LNCaP clone FGC (cell line): ENCODE results near the gene OAS3.

Experiments used
- DNase-seq: peaks from one replicate; pipeline ENCODE4 v3.0.0-alpha.2; 2011; ENCODE audit warnings: low read depth
- H3K4me3 ChIP-seq: 2 replicates; pipeline ENCODE4 v1.5.1; 2011; ENCODE audit warnings: mild to moderate bottlenecking, low read depth, low read length, control low read depth
- TF ChIP-seq, protein P1 (sequence below): IDR thresholded peaks from 2 replicates; pipeline ENCODE4 v1.5.1; 2012; ENCODE audit warnings: mild to moderate bottlenecking; ENCODE audit not compliant: control insufficient read depth, insufficient read depth; ENCODE audit errors: extremely low read depth

The OAS3 gene

DNA sequence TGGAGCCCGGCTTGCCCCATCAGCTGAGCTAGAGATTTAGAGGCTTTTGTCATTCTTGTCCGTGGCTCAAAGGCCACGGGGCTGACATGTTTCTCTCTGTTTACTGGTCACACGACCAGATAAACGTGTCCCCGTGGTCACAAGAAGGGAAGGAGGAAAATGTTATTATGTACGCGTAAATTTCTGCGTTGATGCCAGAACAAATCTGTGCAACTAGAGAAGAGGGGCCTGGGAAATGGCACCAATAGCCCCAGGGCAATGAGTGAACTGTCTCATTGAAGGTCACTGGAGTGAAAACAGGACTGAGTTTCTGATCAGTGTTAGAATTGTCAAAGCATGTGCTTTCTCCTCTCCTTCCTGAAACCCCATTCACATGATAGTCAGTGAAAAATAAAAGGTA lies 65.4 kb downstream of the OAS3 start:
- H3K4me3 ChIP-seq, result no peak overlapping the region
- no peak for DNase-seq
- TF ChIP-seq, protein P1, sequence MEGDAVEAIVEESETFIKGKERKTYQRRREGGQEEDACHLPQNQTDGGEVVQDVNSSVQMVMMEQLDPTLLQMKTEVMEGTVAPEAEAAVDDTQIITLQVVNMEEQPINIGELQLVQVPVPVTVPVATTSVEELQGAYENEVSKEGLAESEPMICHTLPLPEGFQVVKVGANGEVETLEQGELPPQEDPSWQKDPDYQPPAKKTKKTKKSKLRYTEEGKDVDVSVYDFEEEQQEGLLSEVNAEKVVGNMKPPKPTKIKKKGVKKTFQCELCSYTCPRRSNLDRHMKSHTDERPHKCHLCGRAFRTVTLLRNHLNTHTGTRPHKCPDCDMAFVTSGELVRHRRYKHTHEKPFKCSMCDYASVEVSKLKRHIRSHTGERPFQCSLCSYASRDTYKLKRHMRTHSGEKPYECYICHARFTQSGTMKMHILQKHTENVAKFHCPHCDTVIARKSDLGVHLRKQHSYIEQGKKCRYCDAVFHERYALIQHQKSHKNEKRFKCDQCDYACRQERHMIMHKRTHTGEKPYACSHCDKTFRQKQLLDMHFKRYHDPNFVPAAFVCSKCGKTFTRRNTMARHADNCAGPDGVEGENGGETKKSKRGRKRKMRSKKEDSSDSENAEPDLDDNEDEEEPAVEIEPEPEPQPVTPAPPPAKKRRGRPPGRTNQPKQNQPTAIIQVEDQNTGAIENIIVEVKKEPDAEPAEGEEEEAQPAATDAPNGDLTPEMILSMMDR, result no peak

DNA sequence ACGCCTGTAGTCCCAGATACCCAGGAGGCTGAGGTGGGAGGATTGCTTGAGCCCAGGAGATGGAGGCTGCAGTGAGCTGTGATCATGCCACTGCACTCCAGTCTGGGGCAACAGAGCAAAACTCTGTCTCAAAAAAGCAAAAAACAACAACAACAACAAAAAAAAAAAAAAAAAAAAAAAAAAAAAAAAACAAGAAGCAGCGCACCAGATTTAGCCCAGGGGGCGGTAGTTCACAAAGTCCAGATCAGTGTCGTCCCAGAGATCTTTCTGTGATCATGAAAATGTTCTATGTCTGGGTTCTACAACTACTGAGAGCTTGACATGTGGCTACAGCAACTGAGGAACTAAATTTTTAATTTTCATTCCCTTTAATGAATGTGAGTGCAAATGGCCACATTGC lies 67.5 kb downstream of the OAS3 start:
- TF ChIP-seq, protein P1, result peak; percentile 29; the same call in 1 of the 2 replicates

DNA sequence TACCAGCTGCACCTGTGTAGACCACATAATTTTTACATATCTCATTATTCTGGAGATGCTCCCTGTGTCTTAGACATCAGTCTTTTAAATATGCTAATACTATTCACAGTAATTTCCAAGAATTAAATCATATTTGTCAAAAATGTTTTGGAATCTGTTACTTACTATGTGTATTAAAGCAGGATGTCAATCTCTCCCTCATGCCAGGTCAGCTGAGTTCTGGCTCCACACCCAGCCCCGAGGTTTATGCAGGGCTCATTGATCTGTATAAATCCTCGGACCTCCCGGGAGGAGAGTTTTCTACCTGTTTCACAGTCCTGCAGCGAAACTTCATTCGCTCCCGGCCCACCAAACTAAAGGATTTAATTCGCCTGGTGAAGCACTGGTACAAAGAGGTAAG lies 67.9 kb downstream of the OAS3 start:
- TF ChIP-seq, protein P1, result no peak
- DNase-seq, result no peak

More for the DNA sequence above, 67.5 kb downstream of the OAS3 start:
- no peak overlapping the region for H3K4me3 ChIP-seq
- DNase-seq, result no peak

DNA sequence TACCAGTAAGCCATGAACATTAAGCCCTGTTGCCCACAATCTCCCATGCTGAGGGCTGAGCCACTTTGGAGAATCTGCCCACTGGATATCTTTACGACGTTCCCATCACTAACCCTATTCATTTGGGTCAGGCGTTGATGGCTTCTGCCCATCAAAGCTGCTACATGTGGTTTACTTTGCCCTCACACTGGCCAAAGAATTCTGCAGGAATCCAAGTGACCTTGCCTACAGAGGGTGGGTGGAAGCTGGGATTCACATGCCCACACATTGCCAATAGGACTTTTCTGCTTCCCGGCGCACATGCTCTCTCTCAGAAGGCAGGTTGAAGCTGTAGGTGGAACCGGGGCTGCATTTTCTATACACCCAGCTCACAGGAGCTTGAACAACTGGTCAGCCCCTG lies 68.4 kb downstream of the OAS3 start:
- H3K4me3 ChIP-seq, result no peak overlapping the region
- DNase-seq, result no peak
- TF ChIP-seq, protein P1, result no peak

More for the DNA sequence above, 67.9 kb downstream of the OAS3 start:
- H3K4me3 ChIP-seq, result no peak overlapping the region

DNA sequence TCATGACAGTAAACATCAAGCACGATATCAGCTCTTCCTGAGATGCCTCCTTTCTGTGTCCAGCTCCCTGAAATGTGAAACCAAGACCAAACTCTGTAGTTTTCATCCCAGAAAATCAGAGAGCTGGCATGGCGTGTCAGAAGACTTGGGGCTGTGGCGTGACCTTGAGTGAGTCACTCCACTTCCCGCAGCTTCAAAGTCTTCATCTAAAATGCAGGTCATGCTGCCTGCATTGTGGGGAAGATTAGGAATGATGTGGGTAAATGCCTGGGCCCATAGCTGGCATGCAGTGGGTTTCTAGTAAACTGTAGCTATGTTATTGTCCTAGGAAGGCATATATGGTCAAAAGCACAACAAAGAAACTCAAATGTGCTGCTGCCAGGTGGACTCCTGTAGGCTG lies 68.9 kb downstream of the OAS3 start:
- TF ChIP-seq, protein P1, result no peak
- no peak overlapping the region for H3K4me3 ChIP-seq
- no peak for DNase-seq

DNA sequence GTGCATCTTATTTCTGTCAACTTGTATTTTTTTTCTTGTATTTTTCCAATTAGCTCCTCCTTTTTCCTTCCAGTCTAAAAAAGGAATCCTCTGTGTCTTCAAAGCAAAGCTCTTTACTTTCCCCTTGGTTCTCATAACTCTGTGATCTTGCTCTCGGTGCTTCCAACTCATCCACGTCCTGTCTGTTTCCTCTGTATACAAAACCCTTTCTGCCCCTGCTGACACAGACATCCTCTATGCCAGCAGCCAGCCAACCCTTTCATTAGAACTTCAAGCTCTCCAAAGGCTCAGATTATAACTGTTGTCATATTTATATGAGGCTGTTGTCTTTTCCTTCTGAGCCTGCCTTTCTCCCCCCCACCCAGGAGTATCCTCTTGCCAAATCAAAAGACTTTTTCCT lies 72.4 kb downstream of the OAS3 start:
- TF ChIP-seq, protein P1, result no peak
- DNase-seq, result no peak
- H3K4me3 ChIP-seq, result no peak overlapping the region

DNA sequence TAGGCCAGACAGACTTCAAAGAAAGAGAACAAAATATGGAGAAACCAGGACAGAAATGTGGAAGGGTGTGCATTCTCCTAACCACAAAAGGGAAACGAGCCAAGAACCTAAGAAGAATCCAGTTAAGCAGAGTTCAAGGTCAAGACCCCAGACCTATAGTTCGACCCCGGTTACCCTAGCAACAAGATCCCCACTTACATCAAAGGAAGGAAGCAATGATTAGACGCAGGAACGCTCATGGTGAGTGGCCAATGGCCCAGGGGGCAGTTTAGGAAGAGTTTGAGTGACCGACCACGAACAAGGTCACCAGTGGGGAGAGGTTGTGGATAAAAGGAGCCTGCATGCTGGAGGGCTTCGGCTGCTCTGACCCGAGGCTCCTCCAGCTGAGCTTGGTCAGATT lies 76.3 kb downstream of the OAS3 start:
- TF ChIP-seq, protein P1, result no peak
- H3K4me3 ChIP-seq, result no peak overlapping the region
- no peak for DNase-seq
